HEK293 (cell line): Measurements from ENCODE around the gene RALGAPA2.

Source experiments
- CTCF ChIP-seq: fragments of 450-650 bp; formaldehyde crosslinking; IDR thresholded peaks from 2 replicates; pipeline ENCODE4 v1.5.1; 2016; ENCODE audit warnings: missing biosample characterization, missing genetic modification characterization
- PBX3 ChIP-seq: sonication (generic); formaldehyde crosslinking; IDR thresholded peaks from 2 replicates; pipeline ENCODE4 v1.8.1; 2022; ENCODE audit warnings: mild to moderate bottlenecking, moderate library complexity, missing genetic modification reagents
- ZNF24 ChIP-seq: fragments of 450-650 bp; formaldehyde crosslinking; IDR thresholded peaks from 2 replicates; pipeline ENCODE4 v1.5.1; 2016; ENCODE audit warnings: missing biosample characterization, missing genetic modification characterization
- ZNF555 ChIP-seq: fragments of 450-650 bp; formaldehyde crosslinking; conservative IDR thresholded peaks from 2 replicates; pipeline ENCODE4 v1.5.1; 2017; ENCODE audit warnings: missing biosample characterization, mild to moderate bottlenecking, missing genetic modification characterization, inconsistent platforms

- TF ChIP-seq CTCF (tag by site-specific recombination) (no peak), ZNF555 (tag by site-specific recombination) (no peak), PBX3 (CRISPR knock-in tag) (no peak), ZNF24 (tag by site-specific recombination) (no peak)
Observed at GRCh38 chr20:20368418-20369249, 343.8 kb downstream of the RALGAPA2 start.
